Measurements from ENCODE around the gene RAI1.
"Not testable (repeated sequence)": the region's sequence is repeated elsewhere in the genome, so short reads cannot be mapped to it uniquely, and the experiment has no call there.

RAI1 gene, protein sequence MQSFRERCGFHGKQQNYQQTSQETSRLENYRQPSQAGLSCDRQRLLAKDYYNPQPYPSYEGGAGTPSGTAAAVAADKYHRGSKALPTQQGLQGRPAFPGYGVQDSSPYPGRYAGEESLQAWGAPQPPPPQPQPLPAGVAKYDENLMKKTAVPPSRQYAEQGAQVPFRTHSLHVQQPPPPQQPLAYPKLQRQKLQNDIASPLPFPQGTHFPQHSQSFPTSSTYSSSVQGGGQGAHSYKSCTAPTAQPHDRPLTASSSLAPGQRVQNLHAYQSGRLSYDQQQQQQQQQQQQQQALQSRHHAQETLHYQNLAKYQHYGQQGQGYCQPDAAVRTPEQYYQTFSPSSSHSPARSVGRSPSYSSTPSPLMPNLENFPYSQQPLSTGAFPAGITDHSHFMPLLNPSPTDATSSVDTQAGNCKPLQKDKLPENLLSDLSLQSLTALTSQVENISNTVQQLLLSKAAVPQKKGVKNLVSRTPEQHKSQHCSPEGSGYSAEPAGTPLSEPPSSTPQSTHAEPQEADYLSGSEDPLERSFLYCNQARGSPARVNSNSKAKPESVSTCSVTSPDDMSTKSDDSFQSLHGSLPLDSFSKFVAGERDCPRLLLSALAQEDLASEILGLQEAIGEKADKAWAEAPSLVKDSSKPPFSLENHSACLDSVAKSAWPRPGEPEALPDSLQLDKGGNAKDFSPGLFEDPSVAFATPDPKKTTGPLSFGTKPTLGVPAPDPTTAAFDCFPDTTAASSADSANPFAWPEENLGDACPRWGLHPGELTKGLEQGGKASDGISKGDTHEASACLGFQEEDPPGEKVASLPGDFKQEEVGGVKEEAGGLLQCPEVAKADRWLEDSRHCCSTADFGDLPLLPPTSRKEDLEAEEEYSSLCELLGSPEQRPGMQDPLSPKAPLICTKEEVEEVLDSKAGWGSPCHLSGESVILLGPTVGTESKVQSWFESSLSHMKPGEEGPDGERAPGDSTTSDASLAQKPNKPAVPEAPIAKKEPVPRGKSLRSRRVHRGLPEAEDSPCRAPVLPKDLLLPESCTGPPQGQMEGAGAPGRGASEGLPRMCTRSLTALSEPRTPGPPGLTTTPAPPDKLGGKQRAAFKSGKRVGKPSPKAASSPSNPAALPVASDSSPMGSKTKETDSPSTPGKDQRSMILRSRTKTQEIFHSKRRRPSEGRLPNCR (N-terminal part only)

DNA sequence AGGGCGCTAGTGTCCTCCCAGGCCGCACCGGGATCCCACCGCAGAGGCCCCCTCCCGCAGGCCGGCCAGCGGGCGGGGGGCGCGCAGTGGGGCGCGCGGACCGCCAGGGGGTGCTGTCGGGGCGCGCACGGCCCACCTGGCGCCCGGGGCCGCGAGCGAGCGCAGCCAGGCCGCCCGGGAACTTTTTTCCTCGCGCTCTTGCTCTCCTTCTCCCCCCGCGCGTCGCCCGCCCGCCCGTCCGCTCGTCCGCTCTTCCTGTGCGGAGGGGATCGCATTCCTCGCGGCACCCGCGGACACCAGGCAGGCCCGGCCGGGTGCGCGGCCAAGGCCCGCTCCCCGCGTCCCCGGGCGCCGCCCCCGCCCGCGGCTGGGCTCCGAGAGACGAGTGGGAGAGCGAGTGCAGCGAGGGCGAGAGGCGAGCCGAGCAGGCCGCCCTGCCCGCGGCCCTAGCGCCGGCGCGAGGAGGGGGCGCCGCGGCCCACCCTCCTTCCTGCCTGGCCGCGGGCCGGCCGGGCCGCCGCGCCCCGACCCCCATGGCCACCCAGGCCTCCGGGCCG, at the start of gene RAI1:
RAI1 (plus strand) TSS at position 272 of the 557 bp plus-strand sequence. CDS start 111,491 bp downstream, outside the sequence.
- no peaks in the 10 kb centered on the region for H3K36me3 ChIP-seq (ENCODE audit: control insufficient read depth in 5 of 5, insufficient read depth in 5 of 5, low read length in 5 of 5)
- H3K9ac ChIP-seq (ENCODE audit: low read length in 5 of 5): peak within 1 kb of the TSS in 4 of 5 donors; percentile 70 to 86 (median 78)
- H3K4me3 ChIP-seq (ENCODE audit: low read depth in 1 of 5, low read length in 5 of 5): peak within 1 kb of the TSS in 4 of 5 donors; percentile 70 to 73 (median 71)
- no peaks in the 10 kb centered on the region for H3K27me3 ChIP-seq (ENCODE audit: control insufficient read depth in 5 of 5, insufficient read depth in 4 of 5, low read length in 5 of 5)
- peaks cover 6 to 35% (median 30%) of the 10 kb centered on the region in 5 donors for H3K4me1 ChIP-seq (ENCODE audit: control insufficient read depth in 5 of 5, insufficient read depth in 5 of 5, low read length in 5 of 5)
- no peaks in the 10 kb centered on the region for H3K9me3 ChIP-seq (ENCODE audit: control insufficient read depth in 5 of 5, low read length in 5 of 5)
- peak within 1 kb of the TSS; percentile 80 for H3K27ac ChIP-seq (ENCODE audit: low read depth, low read length)

GRCh38 chr17:17632690-17633089, 48.6 kb upstream of the RAI1 start:
- not testable (repeated sequence) for H3K9me3 ChIP-seq (ENCODE audit: control insufficient read depth in 5 of 5, low read length in 5 of 5); H3K36me3 ChIP-seq (ENCODE audit: control insufficient read depth in 5 of 5, insufficient read depth in 5 of 5, low read length in 5 of 5); H3K27me3 ChIP-seq (ENCODE audit: control insufficient read depth in 5 of 5, insufficient read depth in 4 of 5, low read length in 5 of 5); H3K9ac ChIP-seq (ENCODE audit: low read length in 5 of 5); H3K4me3 ChIP-seq (ENCODE audit: low read depth in 1 of 5, low read length in 5 of 5); H3K27ac ChIP-seq (ENCODE audit: low read depth, low read length)
- peaks cover 0 to 11% (median 10%) of the 10 kb centered on the region in 5 donors for H3K4me1 ChIP-seq (ENCODE audit: control insufficient read depth in 5 of 5, insufficient read depth in 5 of 5, low read length in 5 of 5)

- H3K9ac ChIP-seq (ENCODE audit: low read length in 5 of 5): no peak overlapping the region
- H3K9me3 ChIP-seq (ENCODE audit: control insufficient read depth in 5 of 5, low read length in 5 of 5): no peaks in the 10 kb centered on the region
- peaks cover 0 to 4% (median 0%) of the 10 kb centered on the region in 5 donors for H3K27me3 ChIP-seq (ENCODE audit: control insufficient read depth in 5 of 5, insufficient read depth in 4 of 5, low read length in 5 of 5)
- H3K4me1 ChIP-seq (ENCODE audit: control insufficient read depth in 5 of 5, insufficient read depth in 5 of 5, low read length in 5 of 5): peaks cover 0 to 11% (median 10%) of the 10 kb centered on the region in 5 donors
- H3K36me3 ChIP-seq (ENCODE audit: control insufficient read depth in 5 of 5, insufficient read depth in 5 of 5, low read length in 5 of 5): no peaks in the 10 kb centered on the region
- no peak overlapping the region for H3K4me3 ChIP-seq (ENCODE audit: low read depth in 1 of 5, low read length in 5 of 5)
- H3K27ac ChIP-seq (ENCODE audit: low read depth, low read length): no peak overlapping the region
Observed at GRCh38 chr17:17633310-17633709, 47.9 kb upstream of the RAI1 start.

GRCh38 chr17:17635126-17635525, 46.1 kb upstream of the RAI1 start:
- H3K9ac ChIP-seq (ENCODE audit: low read length in 5 of 5): no peak overlapping the region
- peaks cover 0 to 13% (median 10%) of the 10 kb centered on the region in 5 donors for H3K4me1 ChIP-seq (ENCODE audit: control insufficient read depth in 5 of 5, insufficient read depth in 5 of 5, low read length in 5 of 5)
- peaks cover 0 to 4% (median 0%) of the 10 kb centered on the region in 5 donors for H3K27me3 ChIP-seq (ENCODE audit: control insufficient read depth in 5 of 5, insufficient read depth in 4 of 5, low read length in 5 of 5)
- H3K9me3 ChIP-seq (ENCODE audit: control insufficient read depth in 5 of 5, low read length in 5 of 5): peaks cover 0 to 4% (median 0%) of the 10 kb centered on the region in 5 donors
- H3K36me3 ChIP-seq (ENCODE audit: control insufficient read depth in 5 of 5, insufficient read depth in 5 of 5, low read length in 5 of 5): no peaks in the 10 kb centered on the region
- no peak overlapping the region for H3K4me3 ChIP-seq (ENCODE audit: low read depth in 1 of 5, low read length in 5 of 5)
- no peak overlapping the region for H3K27ac ChIP-seq (ENCODE audit: low read depth, low read length)

- H3K36me3 ChIP-seq (ENCODE audit: control insufficient read depth in 5 of 5, insufficient read depth in 5 of 5, low read length in 5 of 5); H3K27me3 ChIP-seq (ENCODE audit: control insufficient read depth in 5 of 5, insufficient read depth in 4 of 5, low read length in 5 of 5); H3K9me3 ChIP-seq (ENCODE audit: control insufficient read depth in 5 of 5, low read length in 5 of 5): not testable (repeated sequence)
Observed at GRCh38 chr17:17635537-17636271, 45.6 kb upstream of the RAI1 start.

GRCh38 chr17:17636272-17636885, 44.9 kb upstream of the RAI1 start:
- Histone ChIP-seq H3K27ac (ENCODE audit: low read depth, low read length) (no peak overlapping the region), H3K9me3 (ENCODE audit: control insufficient read depth in 5 of 5, low read length in 5 of 5) (peaks cover 0 to 4% (median 0%) of the 10 kb centered on the region in 5 donors), H3K4me3 (ENCODE audit: low read depth in 1 of 5, low read length in 5 of 5) (no peak overlapping the region), H3K27me3 (ENCODE audit: control insufficient read depth in 5 of 5, insufficient read depth in 4 of 5, low read length in 5 of 5) (peaks cover 0 to 4% (median 0%) of the 10 kb centered on the region in 5 donors), H3K4me1 (ENCODE audit: control insufficient read depth in 5 of 5, insufficient read depth in 5 of 5, low read length in 5 of 5) (peaks cover 0 to 14% (median 10%) of the 10 kb centered on the region in 5 donors), H3K36me3 (ENCODE audit: control insufficient read depth in 5 of 5, insufficient read depth in 5 of 5, low read length in 5 of 5) (no peaks in the 10 kb centered on the region), H3K9ac (ENCODE audit: low read length in 5 of 5) (peak overlapping the region in 2 of 5 donors; percentile 10 to 20)

More at GRCh38 chr17:17635537-17636271, 45.6 kb upstream of the RAI1 start:
- H3K9ac ChIP-seq (ENCODE audit: low read length in 5 of 5); H3K4me3 ChIP-seq (ENCODE audit: low read depth in 1 of 5, low read length in 5 of 5); H3K27ac ChIP-seq (ENCODE audit: low read depth, low read length): not testable (repeated sequence)
- peaks cover 0 to 14% (median 10%) of the 10 kb centered on the region in 5 donors for H3K4me1 ChIP-seq (ENCODE audit: control insufficient read depth in 5 of 5, insufficient read depth in 5 of 5, low read length in 5 of 5)

- Histone ChIP-seq H3K27ac (ENCODE audit: low read depth, low read length) (no peak overlapping the region), H3K9me3 (ENCODE audit: control insufficient read depth in 5 of 5, low read length in 5 of 5) (peaks cover 0 to 4% (median 0%) of the 10 kb centered on the region in 5 donors)
Observed at GRCh38 chr17:17638467-17638866, 42.8 kb upstream of the RAI1 start.

GRCh38 chr17:17639661-17640270, 41.5 kb upstream of the RAI1 start:
- not testable (repeated sequence) for H3K9ac ChIP-seq (ENCODE audit: low read length in 5 of 5); H3K27me3 ChIP-seq (ENCODE audit: control insufficient read depth in 5 of 5, insufficient read depth in 4 of 5, low read length in 5 of 5); H3K36me3 ChIP-seq (ENCODE audit: control insufficient read depth in 5 of 5, insufficient read depth in 5 of 5, low read length in 5 of 5); H3K4me3 ChIP-seq (ENCODE audit: low read depth in 1 of 5, low read length in 5 of 5); H3K27ac ChIP-seq (ENCODE audit: low read depth, low read length); H3K9me3 ChIP-seq (ENCODE audit: control insufficient read depth in 5 of 5, low read length in 5 of 5)
- peaks cover 0 to 22% (median 16%) of the 10 kb centered on the region in 5 donors for H3K4me1 ChIP-seq (ENCODE audit: control insufficient read depth in 5 of 5, insufficient read depth in 5 of 5, low read length in 5 of 5)

More at GRCh38 chr17:17638467-17638866, 42.8 kb upstream of the RAI1 start:
- H3K9ac ChIP-seq (ENCODE audit: low read length in 5 of 5): no peak overlapping the region
- no peaks in the 10 kb centered on the region for H3K36me3 ChIP-seq (ENCODE audit: control insufficient read depth in 5 of 5, insufficient read depth in 5 of 5, low read length in 5 of 5)
- no peak overlapping the region for H3K4me3 ChIP-seq (ENCODE audit: low read depth in 1 of 5, low read length in 5 of 5)
- peaks cover 0 to 4% (median 0%) of the 10 kb centered on the region in 5 donors for H3K27me3 ChIP-seq (ENCODE audit: control insufficient read depth in 5 of 5, insufficient read depth in 4 of 5, low read length in 5 of 5)
- peaks cover 0 to 22% (median 16%) of the 10 kb centered on the region in 5 donors for H3K4me1 ChIP-seq (ENCODE audit: control insufficient read depth in 5 of 5, insufficient read depth in 5 of 5, low read length in 5 of 5)

Measured in subcutaneous abdominal adipose tissue (tissue), 5 donors.